ENCODE data around the gene AKAP1.

DNA sequence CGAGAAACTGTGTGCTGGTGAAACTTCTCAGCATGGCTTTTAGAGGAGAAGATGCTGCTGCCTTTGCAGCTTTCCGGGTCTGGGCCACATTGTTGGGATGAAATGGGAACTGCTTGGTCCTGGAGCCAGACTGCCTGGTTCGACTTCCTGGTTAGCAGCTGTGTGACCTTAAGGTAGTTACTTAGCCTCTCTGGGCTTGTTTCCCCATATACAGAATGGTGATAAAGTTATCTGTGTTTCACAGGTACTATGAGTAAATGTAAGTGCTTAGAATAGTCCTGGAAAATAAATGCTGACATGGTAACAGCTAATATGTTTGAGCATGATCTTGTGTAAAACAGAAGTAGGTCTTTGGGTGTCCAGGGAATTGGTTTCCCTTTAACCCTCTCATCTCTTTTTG, 26.3 kb downstream of the AKAP1 start:
- TF ChIP-seq, protein P1, sequence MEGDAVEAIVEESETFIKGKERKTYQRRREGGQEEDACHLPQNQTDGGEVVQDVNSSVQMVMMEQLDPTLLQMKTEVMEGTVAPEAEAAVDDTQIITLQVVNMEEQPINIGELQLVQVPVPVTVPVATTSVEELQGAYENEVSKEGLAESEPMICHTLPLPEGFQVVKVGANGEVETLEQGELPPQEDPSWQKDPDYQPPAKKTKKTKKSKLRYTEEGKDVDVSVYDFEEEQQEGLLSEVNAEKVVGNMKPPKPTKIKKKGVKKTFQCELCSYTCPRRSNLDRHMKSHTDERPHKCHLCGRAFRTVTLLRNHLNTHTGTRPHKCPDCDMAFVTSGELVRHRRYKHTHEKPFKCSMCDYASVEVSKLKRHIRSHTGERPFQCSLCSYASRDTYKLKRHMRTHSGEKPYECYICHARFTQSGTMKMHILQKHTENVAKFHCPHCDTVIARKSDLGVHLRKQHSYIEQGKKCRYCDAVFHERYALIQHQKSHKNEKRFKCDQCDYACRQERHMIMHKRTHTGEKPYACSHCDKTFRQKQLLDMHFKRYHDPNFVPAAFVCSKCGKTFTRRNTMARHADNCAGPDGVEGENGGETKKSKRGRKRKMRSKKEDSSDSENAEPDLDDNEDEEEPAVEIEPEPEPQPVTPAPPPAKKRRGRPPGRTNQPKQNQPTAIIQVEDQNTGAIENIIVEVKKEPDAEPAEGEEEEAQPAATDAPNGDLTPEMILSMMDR (IDR thresholded peaks at IDR 0.05) = no peak
- no peak for TF ChIP-seq ZFX (IDR thresholded peaks at IDR 0.05; ENCODE audit: borderline replicate concordance)
